Smooth muscle cell (in vitro differentiated cells): ENCODE measurements around the gene PCP4L1. TPM values are rescaled to one million over a fixed set of nuclear protein-coding genes. Genes with fewer than 3 reads are reported as not detected.

Experiments used
- DNase-seq: peaks from one replicate; lab custom pipeline; 2025; ENCODE audit not compliant: unreplicated experiment; lab: John Stamatoyannopoulos, UW
- H2AFZ ChIP-seq: fragments of 200-600 bp; sonication (generic); 2 replicates; pipeline ENCODE4 v1.6.0; 2016; ENCODE audit warnings: antibody characterized with exemption, low read depth, mild to moderate bottlenecking
- H3F3A ChIP-seq: fragments of 200-600 bp; sonication (generic); 2 replicates; pipeline ENCODE4 v1.6.0; 2017; ENCODE audit warnings: antibody characterized with exemption, low read depth
- H3K27ac ChIP-seq: fragments of 200-600 bp; sonication (generic); 2 replicates; pipeline ENCODE4 v1.5.1; 2016; ENCODE audit warnings: low read depth, mild to moderate bottlenecking
- H3K27me3 ChIP-seq: fragments of 200-600 bp; sonication (generic); 2 replicates; pipeline ENCODE4 v1.6.1; 2016; ENCODE audit warnings: low read depth, mild to moderate bottlenecking
- H3K36me3 ChIP-seq: fragments of 200-600 bp; sonication (generic); 2 replicates; pipeline ENCODE4 v1.5.1; 2016; ENCODE audit warnings: low read depth
- H3K4me1 ChIP-seq: fragments of 200-600 bp; sonication (generic); 2 replicates; pipeline ENCODE4 v1.5.1; 2016; ENCODE audit warnings: low read depth
- H3K4me2 ChIP-seq: fragments of 200-600 bp; sonication (generic); 2 replicates; pipeline ENCODE4 v1.6.0; 2016; ENCODE audit warnings: mild to moderate bottlenecking
- H3K4me3 ChIP-seq: fragments of 200-600 bp; sonication (generic); 2 replicates; pipeline ENCODE4 v1.5.1; 2016; ENCODE audit warnings: mild to moderate bottlenecking
- H3K79me2 ChIP-seq: fragments of 200-600 bp; sonication (generic); 2 replicates; pipeline ENCODE4 v1.6.0; 2016; ENCODE audit warnings: low read depth, mild to moderate bottlenecking
- H3K9ac ChIP-seq: fragments of 200-600 bp; sonication (generic); 2 replicates; pipeline ENCODE4 v1.6.0; 2016; ENCODE audit warnings: low read depth
- H3K9me3 ChIP-seq: fragments of 200-600 bp; sonication (generic); replicated peaks from 2 replicates; pipeline ENCODE4 v1.5.1; 2016; ENCODE audit warnings: low read depth
- H4K20me1 ChIP-seq: fragments of 200-600 bp; sonication (generic); 2 replicates; pipeline ENCODE4 v1.6.0; 2016; ENCODE audit warnings: low read depth
- WGBS: methylation state at CpG from one replicate; pipeline ENCODE4 v1.1.7; 2016; ENCODE audit warnings: low lambda C conversion rate; 5-methylcytosine and 5-hydroxymethylcytosine counted together
- polyA plus RNA-seq: library from polyadenylated mRNA; unstranded; fragments of >200 nt; fragmentation: Nextera tagmentation; extraction: Ambion mirVana; gene quantifications from 2 replicates; pipeline ENCODE4 v1.2.1, GENCODE V29; 2016
- total RNA-seq: library from RNA; depleted of rRNA; stranded (reverse); fragments of >200 nt; gene quantifications from 2 replicates; pipeline ENCODE4 v1.2.3, GENCODE V29; 2014
- TF ChIP-seq, protein P1 (sequence below): fragments of 200-600 bp; sonication (generic); IDR thresholded peaks from 2 replicates; pipeline ENCODE4 v1.5.1; 2017; ENCODE audit warnings: borderline replicate concordance, mild to moderate bottlenecking, antibody characterized with exemption; ENCODE audit not compliant: insufficient read depth, poor library complexity, severe bottlenecking

PCP4L1 gene
- total and polyA plus RNA-seq, 2 experiments from 2014 or later = 0.13 TPM; not detected in 1

DNA sequence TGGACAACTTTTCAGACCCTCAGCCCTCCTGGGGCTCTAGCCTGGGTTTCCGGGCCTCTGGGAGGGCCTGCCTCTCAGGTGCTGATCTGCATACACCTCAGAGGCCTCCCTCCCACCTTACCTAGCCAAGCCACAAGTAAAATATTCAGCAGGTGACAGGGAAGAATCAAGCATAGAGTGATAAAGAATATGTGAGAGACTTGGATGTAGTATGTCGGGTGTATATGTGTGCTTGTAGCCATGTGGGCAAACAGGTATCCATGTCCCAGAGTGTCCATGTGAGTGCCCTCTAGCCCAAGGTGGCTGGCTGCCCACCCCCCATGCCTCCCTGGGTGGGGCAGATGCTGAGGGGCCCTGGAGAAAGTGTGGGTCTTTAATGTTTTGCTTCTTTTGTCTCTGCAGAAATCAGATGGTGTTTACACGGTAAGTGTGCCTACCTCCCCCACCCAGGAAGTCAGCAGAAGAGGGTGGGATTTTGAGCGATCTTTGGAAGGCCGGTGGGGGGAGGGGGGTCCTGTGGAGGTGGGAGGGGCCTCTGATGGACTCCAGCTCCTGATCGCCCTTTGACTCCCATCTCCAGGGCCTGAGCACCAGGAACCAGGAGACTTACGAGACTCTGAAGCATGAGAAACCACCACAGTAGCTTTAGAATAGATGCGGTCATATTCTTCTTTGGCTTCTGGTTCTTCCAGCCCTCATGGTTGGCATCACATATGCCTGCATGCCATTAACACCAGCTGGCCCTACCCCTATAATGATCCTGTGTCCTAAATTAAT is 40.1 kb upstream of the PCP4L1 start:
- DNase-seq = no peak
- Histone ChIP-seq H3F3A (peaks cover 15% of the 10 kb centered on the region), H3K79me2 (no peaks in the 10 kb centered on the region), H3K27me3 (no peaks in the 10 kb centered on the region), H3K4me2 (no peak overlapping the region), H3K4me1 (peaks cover 13% of the 10 kb centered on the region), H3K27ac (no peak overlapping the region), H4K20me1 (no peaks in the 10 kb centered on the region), H3K36me3 (peaks cover 5% of the 10 kb centered on the region), H3K9ac (no peak overlapping the region), H2AFZ (no peak overlapping the region), H3K4me3 (no peak overlapping the region), H3K9me3 (no peaks in the 10 kb centered on the region)
- 85% methylated on average over 8 of the region's 8 CpGs for WGBS
- TF ChIP-seq, protein P1, sequence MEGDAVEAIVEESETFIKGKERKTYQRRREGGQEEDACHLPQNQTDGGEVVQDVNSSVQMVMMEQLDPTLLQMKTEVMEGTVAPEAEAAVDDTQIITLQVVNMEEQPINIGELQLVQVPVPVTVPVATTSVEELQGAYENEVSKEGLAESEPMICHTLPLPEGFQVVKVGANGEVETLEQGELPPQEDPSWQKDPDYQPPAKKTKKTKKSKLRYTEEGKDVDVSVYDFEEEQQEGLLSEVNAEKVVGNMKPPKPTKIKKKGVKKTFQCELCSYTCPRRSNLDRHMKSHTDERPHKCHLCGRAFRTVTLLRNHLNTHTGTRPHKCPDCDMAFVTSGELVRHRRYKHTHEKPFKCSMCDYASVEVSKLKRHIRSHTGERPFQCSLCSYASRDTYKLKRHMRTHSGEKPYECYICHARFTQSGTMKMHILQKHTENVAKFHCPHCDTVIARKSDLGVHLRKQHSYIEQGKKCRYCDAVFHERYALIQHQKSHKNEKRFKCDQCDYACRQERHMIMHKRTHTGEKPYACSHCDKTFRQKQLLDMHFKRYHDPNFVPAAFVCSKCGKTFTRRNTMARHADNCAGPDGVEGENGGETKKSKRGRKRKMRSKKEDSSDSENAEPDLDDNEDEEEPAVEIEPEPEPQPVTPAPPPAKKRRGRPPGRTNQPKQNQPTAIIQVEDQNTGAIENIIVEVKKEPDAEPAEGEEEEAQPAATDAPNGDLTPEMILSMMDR = no peak

DNA sequence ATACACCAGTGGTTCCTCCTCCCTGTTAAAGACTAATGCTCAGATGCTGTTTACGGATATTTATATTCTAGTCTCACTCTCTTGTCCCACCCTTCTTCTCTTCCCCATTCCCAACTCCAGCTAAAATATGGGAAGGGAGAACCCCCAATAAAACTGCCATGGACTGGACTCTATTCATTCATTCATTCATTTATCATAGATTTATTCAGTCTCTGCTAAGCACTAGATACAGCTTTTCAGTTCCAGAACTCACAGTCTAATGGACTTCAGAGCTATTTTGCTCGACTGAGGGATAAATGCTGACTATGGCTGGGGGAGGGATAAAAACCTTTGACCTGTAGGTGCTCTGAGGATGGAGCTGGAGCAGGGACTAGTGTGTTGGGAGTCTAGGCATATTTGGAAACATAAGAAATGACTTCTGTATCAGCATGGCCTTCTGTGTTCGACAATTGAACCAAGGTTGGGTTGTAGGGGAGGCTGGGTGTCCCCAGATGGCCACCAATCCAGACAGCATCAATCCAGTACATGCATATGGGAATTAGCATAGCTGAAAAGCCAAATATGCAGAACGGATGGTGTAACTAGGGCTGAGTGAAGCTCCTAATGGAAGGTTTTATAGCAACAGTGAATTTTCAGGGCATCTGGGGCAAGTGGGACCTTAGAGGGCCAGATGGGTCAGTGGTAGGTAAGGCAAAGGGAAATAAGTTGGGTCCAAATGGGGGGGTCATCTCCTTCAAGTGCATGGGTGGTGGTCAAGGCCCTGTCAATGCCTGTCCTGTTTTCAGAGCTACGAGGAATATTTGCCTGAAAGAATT is 39.3 kb upstream of the PCP4L1 start:
- peaks cover 13% of the 10 kb centered on the region for H3K4me1 ChIP-seq
- H3K9ac ChIP-seq = no peak overlapping the region
- H3K79me2 ChIP-seq = no peaks in the 10 kb centered on the region
- H2AFZ ChIP-seq = no peak overlapping the region
- no peaks in the 10 kb centered on the region for H4K20me1 ChIP-seq
- peaks cover 2% of the 10 kb centered on the region for H3K36me3 ChIP-seq
- no peak for DNase-seq
- 94% methylated on average over 5 of the region's 5 CpGs for WGBS
- no peaks in the 10 kb centered on the region for H3K27me3 ChIP-seq
- TF ChIP-seq, protein P1 = no peak
- H3K4me3 ChIP-seq = no peak overlapping the region
- no peak overlapping the region for H3K27ac ChIP-seq
- peaks cover 14% of the 10 kb centered on the region for H3F3A ChIP-seq
- H3K9me3 ChIP-seq = no peaks in the 10 kb centered on the region
- H3K4me2 ChIP-seq = no peak overlapping the region

DNA sequence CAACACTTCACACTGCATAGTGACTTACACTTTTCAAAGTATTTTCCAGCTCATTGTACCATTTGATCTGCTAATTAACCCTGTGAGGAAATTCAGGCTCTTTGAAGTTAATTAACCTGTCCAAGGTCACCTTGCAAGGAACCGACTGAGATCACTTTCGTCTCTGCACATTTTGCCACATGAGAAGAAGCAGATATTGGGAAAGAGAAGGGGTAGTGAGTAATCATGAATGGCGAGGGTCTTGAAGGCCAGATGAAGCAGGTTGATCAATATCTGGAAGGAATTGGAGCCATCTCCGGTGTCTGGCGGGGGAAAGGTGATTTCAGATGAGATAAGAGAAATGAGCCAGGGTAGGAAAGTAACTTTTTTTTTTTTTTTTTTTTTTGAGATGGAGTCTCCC is 38.5 kb upstream of the PCP4L1 start:
- no peak for DNase-seq
- Histone ChIP-seq H3K36me3 (no peaks in the 10 kb centered on the region), H3K9me3 (no peaks in the 10 kb centered on the region), H4K20me1 (no peaks in the 10 kb centered on the region), H3K27me3 (no peaks in the 10 kb centered on the region), H3K4me2 (no peak overlapping the region), H3F3A (peaks cover 11% of the 10 kb centered on the region), H2AFZ (no peak overlapping the region), H3K79me2 (no peaks in the 10 kb centered on the region), H3K27ac (no peak overlapping the region), H3K4me3 (no peak overlapping the region), H3K9ac (no peak overlapping the region), H3K4me1 (peaks cover 13% of the 10 kb centered on the region)
- TF ChIP-seq, protein P1 = no peak
- 77% methylated on average over 5 of the region's 5 CpGs for WGBS
